A172 (cell line): Measurements from ENCODE around the gene PDXDC1. TPM values are rescaled to one million over a fixed set of nuclear protein-coding genes. Genes with fewer than 3 reads are reported as not detected.
A peak's percentile ranks its signal among the peaks of the same experiment; 100 is the strongest.
"Not testable (repeated sequence)": the region's sequence is repeated elsewhere in the genome, so short reads cannot be mapped to it uniquely, and the experiment has no call there.

ENCODE experiments used
- DNase-seq: peaks from one replicate; pipeline ENCODE4 v3.0.0-alpha.2; 2015; ENCODE audit warnings: low spot score
- total RNA-seq: library from RNA; depleted of rRNA; stranded (reverse); fragments of >200 nt; shearing (Covaris generic); gene quantifications from 2 replicates; pipeline ENCODE4 v1.2.3, GENCODE V29; 2014

Gene PDXDC1
- total RNA-seq, 1 experiment from 2014 or later: 89.8 TPM

- not testable (repeated sequence) for DNase-seq
Measured at GRCh38 chr16:15132719-15133428, 158.0 kb downstream of the PDXDC1 start.

GRCh38 chr16:15133554-15133953 is 158.7 kb downstream of the PDXDC1 start:
- not testable (repeated sequence) for DNase-seq

DNA sequence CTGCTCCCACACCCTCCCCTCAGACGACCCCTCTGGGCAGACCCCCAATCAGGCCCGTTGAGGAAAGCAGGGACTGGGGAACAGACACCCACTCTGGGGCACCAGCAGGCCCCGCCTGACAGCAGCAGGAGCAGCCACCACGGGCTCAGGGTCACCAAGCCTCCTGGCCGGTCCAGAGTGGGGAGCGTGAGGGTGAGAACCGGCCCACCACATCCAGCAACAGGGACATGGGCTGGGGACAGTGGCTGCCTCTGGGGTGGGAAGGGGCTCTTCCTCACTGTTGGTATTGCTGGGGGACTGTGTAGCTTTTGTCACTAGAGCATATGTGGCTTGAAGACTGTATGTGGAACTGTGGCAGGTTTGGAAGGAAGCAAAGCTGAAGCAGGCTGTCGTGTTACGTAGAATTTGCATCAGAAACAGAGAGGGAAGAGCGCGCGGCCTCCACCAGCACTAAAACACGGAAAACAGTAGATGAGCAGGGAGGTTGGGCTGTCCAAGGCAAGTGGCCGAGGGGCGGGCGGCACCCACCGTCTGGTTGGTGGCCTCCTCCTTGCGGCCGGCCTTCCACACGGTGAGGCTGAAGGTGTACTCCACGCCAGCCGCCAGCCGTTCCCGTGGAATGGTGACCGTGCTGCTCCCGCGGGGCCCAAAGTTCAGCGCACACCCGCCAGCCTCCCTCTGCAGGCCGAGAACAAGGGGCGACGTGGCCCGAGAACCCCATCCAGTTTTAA is 160.1 kb downstream of the PDXDC1 start:
- DNase-seq: not testable (repeated sequence)

GRCh38 chr16:15135483-15136360 is 160.9 kb downstream of the PDXDC1 start:
- DNase-seq: not testable (repeated sequence)

DNA sequence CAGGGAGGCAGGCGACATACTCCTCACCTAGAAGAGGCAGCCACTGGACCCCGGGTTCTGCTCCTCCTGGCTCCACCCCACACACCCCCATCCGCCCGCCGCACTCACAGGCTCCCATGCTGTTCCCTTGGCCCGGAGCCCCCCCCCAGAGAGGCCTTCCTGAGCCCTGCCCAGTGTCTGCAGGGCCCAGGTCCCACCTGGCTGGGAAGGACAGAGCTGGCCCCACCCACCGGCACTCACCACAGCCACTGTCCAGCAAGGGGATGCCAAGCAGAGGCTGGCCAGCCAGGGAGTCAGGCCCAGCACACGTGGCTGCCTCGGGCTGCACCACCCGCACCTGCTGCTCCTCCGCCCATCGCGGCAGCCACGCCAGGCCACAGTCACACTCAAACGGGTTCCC is 162.7 kb downstream of the PDXDC1 start:
- not testable (repeated sequence) for DNase-seq

- DNase-seq: not testable (repeated sequence)
Measured at GRCh38 chr16:15140444-15141365, 165.9 kb downstream of the PDXDC1 start.

DNA sequence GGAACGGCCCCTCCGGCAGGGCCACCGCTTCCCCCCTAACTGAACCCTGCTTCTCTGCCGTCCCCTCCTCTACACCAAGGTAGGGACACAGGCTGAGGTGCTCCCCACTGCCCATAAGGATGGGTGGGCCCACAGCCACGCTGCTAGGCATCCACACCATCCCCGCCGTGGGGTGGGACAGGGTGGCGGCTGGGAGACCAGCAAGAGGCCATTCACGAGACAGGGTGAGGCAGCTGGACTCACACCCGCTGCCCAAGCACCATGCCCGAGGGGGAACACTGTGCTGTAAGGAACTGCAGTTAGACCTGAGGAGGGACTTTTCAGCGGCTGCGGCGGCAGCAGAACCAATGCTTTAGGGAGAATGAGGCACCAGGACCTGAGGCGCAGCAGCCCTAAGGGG is 166.8 kb downstream of the PDXDC1 start:
- no peak for DNase-seq

DNA sequence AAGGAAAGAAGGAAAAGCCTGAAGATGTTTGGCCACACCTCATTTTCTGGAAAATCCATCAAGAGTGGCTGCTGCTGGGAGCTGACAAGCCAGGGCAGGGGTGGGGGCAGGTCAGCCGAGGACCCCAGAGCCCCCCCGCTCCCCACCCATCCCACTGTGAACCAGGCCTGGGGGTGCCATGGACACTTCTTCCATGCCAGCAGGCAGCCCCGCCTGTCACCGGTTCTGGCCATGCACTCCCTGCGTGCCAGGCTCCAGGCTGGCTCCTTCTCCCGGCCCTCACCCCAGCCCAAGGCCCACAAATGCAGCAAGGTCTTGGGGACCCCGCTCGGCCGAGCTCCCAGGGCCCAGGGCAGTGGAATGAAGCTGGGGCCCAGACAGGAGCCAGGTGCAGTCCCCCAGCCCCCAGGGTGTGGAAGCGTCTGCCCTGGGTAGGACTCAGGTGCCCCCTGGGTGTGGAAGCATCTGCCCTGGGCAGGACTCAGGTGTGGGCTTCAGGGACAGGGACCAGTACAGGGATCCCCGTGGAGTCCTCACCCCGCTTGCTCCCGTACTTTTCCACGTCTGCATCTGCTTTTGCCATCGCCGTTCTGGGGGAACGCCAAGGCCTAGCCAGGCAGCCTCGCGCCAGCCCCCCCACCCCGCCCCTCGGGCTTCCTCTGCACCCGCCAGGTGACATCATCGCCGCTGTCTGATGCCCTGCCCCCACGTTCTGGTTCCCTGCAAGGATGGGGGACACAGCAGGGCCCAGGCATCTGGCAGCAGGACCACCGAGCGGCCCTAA is 167.5 kb downstream of the PDXDC1 start:
- not testable (repeated sequence) for DNase-seq

- DNase-seq: not testable (repeated sequence)
Measured at GRCh38 chr16:15142891-15143600, 168.2 kb downstream of the PDXDC1 start.

- DNase-seq: not testable (repeated sequence)
Measured at GRCh38 chr16:15143601-15144091, 168.8 kb downstream of the PDXDC1 start.

- peak; percentile 74 for DNase-seq
Measured at GRCh38 chr16:15144092-15144631, 169.3 kb downstream of the PDXDC1 start.

DNA sequence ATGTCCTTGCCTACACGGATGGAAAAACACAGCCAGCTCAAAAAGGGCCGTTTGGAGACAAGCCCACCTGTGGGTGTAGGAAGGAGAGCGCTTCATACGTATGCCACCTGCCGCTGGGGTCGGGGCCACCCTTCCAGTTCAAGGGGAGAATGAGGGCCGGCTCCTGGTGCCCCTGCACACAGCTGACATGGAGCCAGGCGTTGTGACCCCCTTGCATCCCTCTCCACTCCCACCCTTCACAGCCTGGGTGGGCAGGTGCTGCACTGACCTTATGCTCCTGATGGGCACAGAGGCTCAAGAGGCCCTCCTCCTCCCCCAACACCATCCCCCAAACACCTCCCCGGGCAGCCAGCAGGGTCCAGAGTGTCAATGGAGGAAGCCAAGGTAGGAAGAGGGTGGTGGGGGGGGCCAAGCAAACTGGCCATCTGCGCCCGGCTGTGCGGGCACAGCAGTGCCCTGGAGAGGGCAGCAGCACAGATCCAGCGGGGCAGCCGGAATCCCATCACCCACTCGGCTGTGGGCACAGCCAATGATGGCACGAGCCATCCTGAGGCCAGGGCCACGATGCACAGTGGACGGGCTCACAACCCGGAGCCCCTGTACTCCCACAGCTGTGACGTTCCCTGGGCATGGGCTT is 170.1 kb downstream of the PDXDC1 start:
- not testable (repeated sequence) for DNase-seq

GRCh38 chr16:15145418-15146263 is 170.8 kb downstream of the PDXDC1 start:
- DNase-seq: not testable (repeated sequence)

- not testable (repeated sequence) for DNase-seq
Measured at GRCh38 chr16:15146264-15146662, 171.4 kb downstream of the PDXDC1 start.

- not testable (repeated sequence) for DNase-seq
Measured at GRCh38 chr16:15148831-15149230, 174.0 kb downstream of the PDXDC1 start.

- not testable (repeated sequence) for DNase-seq
Measured at GRCh38 chr16:15149260-15149659, 174.4 kb downstream of the PDXDC1 start.

GRCh38 chr16:15154005-15154404 is 179.2 kb downstream of the PDXDC1 start:
- DNase-seq: not testable (repeated sequence)
